ENCODE results near the gene TNFAIP8L1. TPM values are rescaled to one million over a fixed set of nuclear protein-coding genes. Genes with fewer than 3 reads are reported as not detected.
"Not testable (repeated sequence)": the region's sequence is repeated elsewhere in the genome, so short reads cannot be mapped to it uniquely, and the experiment has no call there.

Gene TNFAIP8L1
- total RNA-seq, result 10 to 100 TPM; 19.9 to 20.4 TPM

DNA sequence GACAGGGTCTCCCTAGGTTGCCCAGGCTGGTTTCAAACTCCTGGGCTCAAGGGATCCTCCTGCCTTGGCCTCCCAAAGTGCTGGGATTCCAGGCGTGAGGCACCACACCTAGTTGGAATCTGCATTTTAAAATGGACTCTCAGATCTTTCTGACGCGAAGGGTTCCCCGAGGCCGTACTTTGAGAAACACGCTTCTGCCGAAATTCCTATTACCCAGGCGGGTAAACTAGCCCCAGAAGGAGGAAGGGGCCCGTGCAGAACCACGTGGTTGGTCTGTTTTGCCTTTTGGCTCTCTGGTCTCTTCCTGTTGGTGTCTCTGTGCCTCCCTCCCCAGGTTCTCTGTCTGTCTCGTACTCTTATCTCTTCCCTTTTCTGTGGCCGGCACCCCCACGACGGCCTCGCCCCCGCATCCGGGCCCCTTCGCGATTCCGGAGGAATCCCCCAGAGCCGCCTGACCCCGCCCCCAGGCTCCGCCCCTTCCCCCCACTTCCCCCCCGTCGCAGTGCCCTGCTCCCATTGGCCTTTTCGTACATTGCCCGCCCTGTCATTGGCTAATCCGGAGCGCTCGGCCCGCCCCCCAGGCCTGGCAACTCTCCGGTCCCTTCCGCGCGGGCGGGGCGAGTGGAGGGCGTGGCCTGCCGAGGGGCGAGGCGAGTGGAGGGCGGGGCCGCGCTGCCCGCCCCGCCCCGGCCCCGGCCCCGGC, at the start of gene TNFAIP8L1:
TNFAIP8L1 (plus strand) TSS at position 689 of the 703 bp plus-strand sequence. CDS start 12,354 bp downstream, outside the sequence.
- H3K36me3 Mint-ChIP-seq (ENCODE audit: low read depth), result no peaks in the 10 kb centered on the region
- H3K27me3 Mint-ChIP-seq (ENCODE audit: low read depth), result no peaks in the 10 kb centered on the region
- H3K4me3 Mint-ChIP-seq, result peak within 1 kb of the TSS; percentile 80

DNA sequence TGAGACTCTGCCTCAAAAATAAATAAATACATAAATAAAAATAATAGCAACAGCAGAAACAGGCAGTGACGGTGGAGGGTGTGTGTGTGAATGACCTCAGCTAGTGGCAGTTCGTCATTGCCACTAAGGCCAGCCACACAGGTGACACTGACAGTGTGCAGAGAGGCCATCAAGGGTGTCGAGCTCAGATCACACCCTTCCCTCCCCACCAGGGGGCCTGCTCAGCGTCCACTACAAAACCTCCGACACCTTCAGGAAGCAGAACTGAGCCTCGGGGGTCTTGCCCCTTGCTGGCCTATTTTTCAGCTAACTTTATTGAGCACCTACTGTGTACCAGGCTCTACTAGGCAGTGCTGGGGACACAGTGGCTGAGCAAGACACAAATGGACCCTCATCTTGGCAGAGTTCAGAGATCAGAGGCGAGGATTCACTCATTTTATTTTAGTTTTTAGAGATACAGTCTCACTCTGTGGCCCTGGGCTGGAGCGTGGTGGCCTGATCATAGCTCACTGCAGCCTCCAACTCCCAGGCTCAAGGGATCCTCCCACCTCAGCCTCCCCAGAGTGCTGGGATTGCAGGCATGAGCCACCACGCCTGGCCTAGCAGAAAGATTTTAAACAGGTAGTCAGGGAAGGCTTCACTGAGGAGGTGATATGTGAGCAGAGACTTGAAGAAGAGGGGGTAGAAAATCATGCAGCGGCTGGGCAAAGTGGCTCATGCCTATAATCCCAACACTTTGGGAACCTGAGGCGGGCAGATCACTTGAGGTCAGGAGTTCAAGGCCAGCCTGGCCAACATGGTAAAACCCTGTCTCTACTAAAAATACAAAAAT, 49.5 kb upstream of the TNFAIP8L1 start:
- peaks cover 49% of the 10 kb centered on the region for H3K27me3 Mint-ChIP-seq (ENCODE audit: low read depth)
- DNase-seq, result peak; percentile 35

More for the DNA sequence above, at the start of gene TNFAIP8L1:
- CTCF ChIA-PET, result interaction anchor here (3.3 to 3.4 kb wide), 2 partner anchors 64 to 71 kb away, joined by 57 to 70 read pairs; no protein-coding TSS in a partner anchor
- intact Hi-C loops (cut with micrococcal nuclease), result loop anchor here (1.0 kb wide), 4 partner anchors 31 to 168 kb away; partner anchors contain the start of genes FEM1A and MYDGF
- Mint-ChIP-seq H3K9me3 (no peaks in the 10 kb centered on the region), H3K27ac (peak within 1 kb of the TSS; percentile 91), H3K4me1 (ENCODE audit: low read depth) (peaks cover 35% of the 10 kb centered on the region)
- peak; percentile 99 for DNase-seq

DNA sequence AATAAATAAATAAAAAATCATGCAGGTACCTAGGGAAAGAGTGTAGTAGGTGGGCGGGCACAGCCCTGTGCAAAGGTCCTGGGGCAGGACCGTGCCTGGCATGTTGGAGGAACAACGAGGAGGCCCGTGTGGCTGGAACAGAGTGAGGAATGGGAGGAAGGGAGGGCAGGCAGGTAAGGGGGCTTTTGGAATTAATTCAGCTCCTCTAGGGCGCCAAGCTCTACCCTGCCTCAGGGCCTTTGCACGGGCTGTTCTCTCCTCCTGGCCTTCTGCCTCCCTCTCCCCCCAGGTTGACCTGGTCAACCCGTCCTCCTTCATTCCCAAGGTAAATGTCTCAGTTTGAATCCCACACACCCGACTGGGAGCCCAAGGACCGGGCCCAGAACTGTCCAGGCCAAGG, 48.8 kb upstream of the TNFAIP8L1 start:
- no peaks in the 10 kb centered on the region for H3K9me3 Mint-ChIP-seq
- H3K27me3 Mint-ChIP-seq (ENCODE audit: low read depth), result peaks cover 41% of the 10 kb centered on the region
- CTCF ChIA-PET, result interaction anchor here (2.9 kb wide), 1 partner anchor 46 kb away, joined by 15 read pairs; no protein-coding TSS in a partner anchor
- no peaks in the 10 kb centered on the region for H3K4me1 Mint-ChIP-seq (ENCODE audit: low read depth)
- DNase-seq, result no peak
- H3K27ac Mint-ChIP-seq, result no peak overlapping the region
- intact Hi-C loops (cut with micrococcal nuclease), result no loop called here
- H3K4me3 Mint-ChIP-seq, result no peak overlapping the region
- no peaks in the 10 kb centered on the region for H3K36me3 Mint-ChIP-seq (ENCODE audit: low read depth)

More for the DNA sequence above, 49.5 kb upstream of the TNFAIP8L1 start:
- CTCF ChIA-PET, result interaction anchor here (0.8 to 2.9 kb wide), 3 partner anchors 12 to 46 kb away, joined by 3 to 15 read pairs (median 5); no protein-coding TSS in a partner anchor
- no peak overlapping the region for H3K4me3 Mint-ChIP-seq
- no peak overlapping the region for H3K27ac Mint-ChIP-seq
- no peaks in the 10 kb centered on the region for H3K9me3 Mint-ChIP-seq
- no peaks in the 10 kb centered on the region for H3K36me3 Mint-ChIP-seq (ENCODE audit: low read depth)
- intact Hi-C loops (cut with micrococcal nuclease), result no loop called here
- no peaks in the 10 kb centered on the region for H3K4me1 Mint-ChIP-seq (ENCODE audit: low read depth)

- H3K27me3 Mint-ChIP-seq (ENCODE audit: low read depth), result peaks cover 35% of the 10 kb centered on the region
- CTCF ChIA-PET, result interaction anchor here (2.9 kb wide), 1 partner anchor 45 kb away, joined by 15 read pairs; no protein-coding TSS in a partner anchor
These were observed 48.0 kb upstream of the TNFAIP8L1 start for GRCh38 chr19:4591320-4591719.

DNA sequence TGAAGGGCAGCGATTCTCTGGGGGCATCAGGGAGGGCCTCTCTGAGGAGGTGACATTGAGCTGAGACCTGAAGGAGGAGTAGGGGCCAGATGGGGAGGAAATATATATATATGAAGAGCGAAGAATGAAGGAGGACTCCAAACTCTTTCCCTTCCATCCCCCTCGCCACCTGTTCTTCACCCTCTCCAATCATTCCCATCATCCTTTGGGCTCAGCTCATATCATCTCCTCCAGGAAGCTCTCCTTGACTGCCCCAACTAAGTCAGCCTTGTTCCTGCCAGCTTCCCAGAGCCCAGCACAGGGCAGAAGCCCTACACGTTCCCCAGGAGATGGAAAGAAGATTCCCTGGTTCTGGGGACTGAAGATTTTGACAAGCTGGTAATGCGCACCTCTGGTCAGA, 46.9 kb upstream of the TNFAIP8L1 start:
- H3K4me1 Mint-ChIP-seq (ENCODE audit: low read depth), result peaks cover 4% of the 10 kb centered on the region
- intact Hi-C loops (cut with micrococcal nuclease), result no loop called here
- CTCF ChIA-PET, result interaction anchor here (0.7 kb wide), 1 partner anchor 1094 kb away, joined by 3 read pairs; no protein-coding TSS in a partner anchor
- no peaks in the 10 kb centered on the region for H3K9me3 Mint-ChIP-seq
- no peaks in the 10 kb centered on the region for H3K36me3 Mint-ChIP-seq (ENCODE audit: low read depth)
- DNase-seq, result no peak
- no peak overlapping the region for H3K4me3 Mint-ChIP-seq
- no peak overlapping the region for H3K27ac Mint-ChIP-seq
- peaks cover 33% of the 10 kb centered on the region for H3K27me3 Mint-ChIP-seq (ENCODE audit: low read depth)

More at GRCh38 chr19:4591320-4591719, 48.0 kb upstream of the TNFAIP8L1 start:
- Mint-ChIP-seq H3K9me3 (no peaks in the 10 kb centered on the region), H3K4me3 (no peak overlapping the region), H3K36me3 (ENCODE audit: low read depth) (no peaks in the 10 kb centered on the region), H3K4me1 (ENCODE audit: low read depth) (no peaks in the 10 kb centered on the region), H3K27ac (no peak overlapping the region)
- intact Hi-C loops (cut with micrococcal nuclease), result no loop called here
- DNase-seq, result no peak

- intact Hi-C loops (cut with micrococcal nuclease), result no loop called here
- Mint-ChIP-seq H3K4me3 (no peak overlapping the region), H3K9me3 (no peaks in the 10 kb centered on the region), H3K36me3 (ENCODE audit: low read depth) (no peaks in the 10 kb centered on the region), H3K27me3 (ENCODE audit: low read depth) (peaks cover 35% of the 10 kb centered on the region), H3K27ac (no peak overlapping the region), H3K4me1 (ENCODE audit: low read depth) (peaks cover 7% of the 10 kb centered on the region)
- no peak for DNase-seq
- CTCF ChIA-PET, result interaction anchor here (0.6 to 1.6 kb wide), 4 partner anchors 22 to 1309 kb away, joined by 3 to 6 read pairs (median 4); no protein-coding TSS in a partner anchor
These were observed 45.9 kb upstream of the TNFAIP8L1 start for GRCh38 chr19:4593409-4593851.

DNA sequence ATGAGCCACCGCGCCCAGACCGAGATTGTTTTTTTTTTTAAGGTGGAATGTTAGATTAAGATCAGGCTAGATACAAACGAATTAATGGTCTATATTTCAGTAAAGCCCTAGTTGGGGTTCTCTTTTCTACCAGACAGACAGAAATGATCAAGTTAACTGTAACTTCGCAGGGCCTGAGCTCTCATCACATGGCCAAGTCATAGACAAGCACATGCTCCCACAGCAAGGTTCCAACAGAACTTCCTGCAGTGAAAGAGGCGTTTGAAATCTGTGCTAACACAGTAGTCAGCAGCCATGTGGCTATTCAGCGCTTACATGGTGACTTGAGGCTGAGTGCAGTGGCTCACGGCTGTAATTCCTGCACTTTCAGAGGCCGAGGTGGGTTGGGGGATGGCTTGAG, 45.1 kb upstream of the TNFAIP8L1 start:
- intact Hi-C loops (cut with micrococcal nuclease), result no loop called here
- Mint-ChIP-seq H3K9me3 (no peaks in the 10 kb centered on the region), H3K4me3 (no peak overlapping the region), H3K27ac (no peak overlapping the region), H3K4me1 (ENCODE audit: low read depth) (peaks cover 10% of the 10 kb centered on the region), H3K36me3 (ENCODE audit: low read depth) (no peaks in the 10 kb centered on the region), H3K27me3 (ENCODE audit: low read depth) (peaks cover 40% of the 10 kb centered on the region)
- no peak for DNase-seq
- CTCF ChIA-PET, result interaction anchor here (1.6 kb wide), 1 partner anchor 42 kb away, joined by 5 read pairs; no protein-coding TSS in a partner anchor

DNA sequence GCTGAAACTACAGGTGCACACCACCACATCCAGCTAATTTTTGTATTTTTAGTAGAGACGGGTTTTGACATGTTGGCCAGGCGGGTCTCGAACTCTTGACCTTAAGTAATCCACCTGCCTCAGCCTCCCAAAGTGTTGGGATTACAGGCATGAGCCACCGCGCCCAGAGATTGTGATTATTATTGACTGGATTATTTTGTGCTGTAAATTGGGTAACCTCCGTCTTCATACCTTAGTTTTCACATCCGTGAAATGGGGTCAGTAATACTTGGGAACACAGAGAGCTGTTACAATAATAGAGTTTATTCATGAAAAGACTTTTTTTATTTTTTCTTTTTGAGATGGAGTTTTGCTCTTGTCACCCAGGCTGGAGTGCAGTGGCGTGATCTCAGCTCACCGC, 44.2 kb upstream of the TNFAIP8L1 start:
- H3K36me3 Mint-ChIP-seq (ENCODE audit: low read depth); intact Hi-C loops (cut with micrococcal nuclease); CTCF ChIA-PET; H3K9me3 Mint-ChIP-seq; DNase-seq; H3K4me3 Mint-ChIP-seq; H3K27ac Mint-ChIP-seq: not testable (repeated sequence)
- Mint-ChIP-seq H3K4me1 (ENCODE audit: low read depth) (peaks cover 10% of the 10 kb centered on the region), H3K27me3 (ENCODE audit: low read depth) (peaks cover 39% of the 10 kb centered on the region)

GRCh38 chr19:4596033-4596904, 43.0 kb upstream of the TNFAIP8L1 start:
- Mint-ChIP-seq H3K4me1 (ENCODE audit: low read depth) (peaks cover 10% of the 10 kb centered on the region), H3K27me3 (ENCODE audit: low read depth) (peaks cover 38% of the 10 kb centered on the region), H3K36me3 (ENCODE audit: low read depth) (no peaks in the 10 kb centered on the region), H3K9me3 (no peaks in the 10 kb centered on the region), H3K4me3 (no peak overlapping the region), H3K27ac (no peak overlapping the region)
- no peak for DNase-seq
- intact Hi-C loops (cut with micrococcal nuclease), result no loop called here
- CTCF ChIA-PET, result interaction anchor here (1.9 kb wide), 1 partner anchor 40 kb away, joined by 9 read pairs; no protein-coding TSS in a partner anchor

GRCh38 chr19:4597278-4597974, 41.9 kb upstream of the TNFAIP8L1 start:
- peaks cover 35% of the 10 kb centered on the region for H3K27me3 Mint-ChIP-seq (ENCODE audit: low read depth)
- H3K9me3 Mint-ChIP-seq, result no peaks in the 10 kb centered on the region
- H3K4me1 Mint-ChIP-seq (ENCODE audit: low read depth), result peaks cover 10% of the 10 kb centered on the region
- CTCF ChIA-PET, result interaction anchor here (0.6 to 1.9 kb wide), 2 partner anchors 39 to 58 kb away, joined by 3 to 9 read pairs; no protein-coding TSS in a partner anchor
- no peak overlapping the region for H3K4me3 Mint-ChIP-seq
- intact Hi-C loops (cut with micrococcal nuclease), result no loop called here
- DNase-seq, result peak; percentile 28
- H3K36me3 Mint-ChIP-seq (ENCODE audit: low read depth), result no peaks in the 10 kb centered on the region
- H3K27ac Mint-ChIP-seq, result no peak overlapping the region

All from activated naive CD4-positive, alpha-beta T cell treated with anti-CD3 and anti-CD28 coated beads for 36 hours (primary cell).